AG08395 (cell line): ENCODE measurements around the gene ROR1.
A peak's percentile ranks its signal among the peaks of the same experiment; 100 is the strongest.
"Not testable (repeated sequence)": the region's sequence is repeated elsewhere in the genome, so short reads cannot be mapped to it uniquely, and the experiment has no call there.

Source experiments
- DNase-seq: peaks from one replicate; pipeline ENCODE4 v3.0.0; 2012; ENCODE audit warnings: mixed read lengths, low spot score

The ROR1 gene

DNA sequence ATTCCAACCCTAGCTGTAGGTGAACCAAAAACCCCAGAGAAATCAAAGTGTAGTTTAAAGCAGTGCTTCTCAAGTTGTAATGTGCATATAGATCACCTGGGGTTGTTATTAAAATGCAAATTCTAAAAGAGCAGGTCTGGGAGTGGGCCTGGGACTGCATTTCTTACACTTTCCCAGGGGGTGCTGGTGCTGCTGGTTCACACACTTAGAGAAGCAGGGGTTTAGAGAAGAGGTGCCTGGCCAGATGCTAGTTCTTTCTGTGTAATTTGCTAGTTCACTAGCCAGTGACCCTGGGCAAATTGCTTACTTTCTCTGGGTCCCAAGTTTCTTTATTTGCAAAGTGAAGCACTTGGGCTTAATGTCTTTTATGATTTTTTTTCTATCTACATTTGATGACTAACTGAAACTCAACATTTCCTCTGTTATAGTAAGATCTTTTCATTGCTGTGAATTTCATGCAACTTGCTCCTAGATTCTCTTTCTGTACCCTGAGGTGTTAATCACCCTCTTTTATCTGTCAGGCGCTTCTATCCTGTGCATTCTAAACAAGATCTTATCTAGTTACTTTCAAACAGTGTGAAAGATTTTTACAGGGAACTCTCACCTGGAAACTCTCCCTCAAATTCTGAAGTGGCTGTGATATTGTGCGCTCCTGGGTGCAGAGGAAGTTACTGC, 287.8 kb downstream of the ROR1 start:
- DNase-seq = no peak

DNA sequence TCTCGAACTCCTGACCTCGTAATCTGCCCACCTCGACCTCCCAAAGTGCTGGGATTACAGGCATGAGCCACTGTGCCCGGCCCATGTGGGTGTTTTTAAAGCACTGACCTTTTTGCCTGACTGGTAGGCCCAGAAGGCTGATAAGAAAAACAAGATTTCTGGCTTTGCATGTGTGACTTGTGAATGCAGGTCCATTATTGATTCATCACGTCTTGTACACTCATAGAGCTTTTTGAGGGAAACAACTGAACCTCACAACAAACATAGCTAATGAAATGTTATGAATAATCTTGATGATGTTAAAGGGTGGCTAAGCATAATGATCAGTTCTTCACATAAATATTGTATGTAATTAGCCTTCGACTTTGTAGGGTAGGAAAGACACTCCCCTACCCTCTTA, 288.7 kb downstream of the ROR1 start:
- DNase-seq = no peak

DNA sequence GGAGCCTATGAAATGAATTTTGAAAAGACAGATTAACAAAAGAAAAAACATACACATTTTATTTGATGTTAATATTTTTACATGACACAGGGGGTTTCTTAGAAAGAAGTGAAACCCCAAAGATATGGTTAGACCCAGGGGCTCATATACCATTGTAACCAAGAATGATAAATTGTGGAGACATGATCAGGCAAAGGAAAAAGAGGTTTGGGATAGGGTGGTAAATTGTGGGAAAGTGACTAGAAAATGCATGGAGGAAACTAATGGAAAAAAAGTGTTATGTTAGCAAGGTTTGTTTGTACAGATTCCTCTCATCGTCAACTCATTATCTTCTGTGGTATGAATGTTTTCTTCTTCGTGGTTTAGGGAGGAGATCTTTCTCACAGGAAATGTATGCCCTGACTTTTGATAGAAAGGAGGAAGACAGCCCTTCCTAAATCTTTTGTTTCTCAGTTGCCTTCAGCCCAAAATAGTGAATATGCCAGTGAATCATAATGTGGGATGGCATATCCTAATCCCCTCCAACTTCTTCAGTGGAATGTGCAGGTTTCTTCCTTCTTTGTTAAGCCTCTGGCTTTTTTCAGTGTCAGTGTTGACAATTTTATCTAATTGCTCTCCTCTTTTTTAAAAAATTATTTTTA, 289.2 kb downstream of the ROR1 start:
- peak; percentile 45 for DNase-seq

DNA sequence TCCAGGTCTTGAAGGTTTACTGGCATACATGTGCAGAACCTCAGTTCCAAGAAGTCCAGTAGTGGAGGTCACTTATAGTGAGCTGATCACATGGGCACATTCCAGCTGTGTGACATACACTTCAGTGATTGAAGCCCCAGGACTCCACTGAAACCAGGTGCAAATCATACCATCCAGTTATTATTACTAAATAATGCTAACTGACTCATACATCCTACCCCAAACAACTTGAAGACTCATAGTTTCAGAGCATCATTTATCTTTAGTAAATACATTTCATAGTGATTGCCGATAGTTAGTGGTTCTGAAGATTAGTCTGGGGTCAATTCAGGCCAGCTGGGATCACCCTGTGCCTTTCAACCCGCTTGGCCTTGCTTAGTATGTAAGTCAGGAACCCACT, 291.8 kb downstream of the ROR1 start:
- DNase-seq = no peak

DNA sequence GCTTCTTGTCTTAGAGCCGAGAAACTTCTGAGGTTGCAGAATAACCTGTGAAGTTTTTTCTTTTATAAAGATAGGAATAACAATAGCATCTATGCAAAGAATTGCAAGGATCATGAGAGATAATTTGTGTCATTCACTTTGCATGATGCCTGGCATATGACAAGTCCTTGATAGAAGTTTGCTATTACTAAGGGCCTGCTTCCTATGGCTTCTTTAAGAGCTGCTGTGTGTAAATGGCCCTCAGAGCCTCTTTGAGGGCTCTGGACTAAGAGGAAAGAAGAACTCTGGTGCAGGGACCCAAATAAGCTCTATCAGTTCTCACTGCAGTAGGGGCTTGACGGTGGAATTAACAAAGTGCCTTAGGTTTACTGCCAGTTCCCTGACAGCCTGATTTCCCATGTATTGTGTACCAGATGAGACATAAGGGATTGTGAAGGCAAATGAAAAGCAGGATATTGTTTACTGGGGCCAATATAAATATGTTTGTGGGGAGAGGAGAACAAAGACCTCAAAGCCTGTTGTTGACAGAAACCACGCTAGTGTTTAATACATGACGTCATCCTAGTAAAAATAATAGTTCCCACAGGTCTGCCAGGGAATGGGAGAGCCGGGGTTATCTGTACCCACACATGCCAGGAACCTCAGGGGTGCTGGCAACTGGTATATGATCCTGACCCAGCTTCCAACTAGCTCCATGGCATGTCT, 298.4 kb downstream of the ROR1 start:
- DNase-seq = no peak

DNA sequence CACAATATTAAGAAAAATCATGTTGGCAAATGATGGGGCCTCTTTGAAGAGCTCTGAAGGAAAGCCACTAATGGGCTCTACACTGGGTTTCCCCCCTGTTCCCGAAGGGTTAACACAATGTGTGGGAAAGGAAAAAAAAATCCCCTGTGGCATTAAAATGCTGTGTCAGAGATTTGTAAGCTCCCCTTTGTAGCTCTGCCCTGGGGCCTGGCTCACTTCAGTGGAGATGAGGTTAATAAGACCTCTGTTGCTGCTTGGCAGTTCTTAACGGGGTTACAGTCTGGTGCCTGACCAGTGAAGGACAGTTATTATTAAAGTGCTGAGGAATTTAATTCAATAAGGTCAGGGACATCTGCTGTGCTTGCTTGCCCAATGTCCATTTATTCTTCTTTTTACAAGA, 299.9 kb downstream of the ROR1 start:
- no peak for DNase-seq

DNA sequence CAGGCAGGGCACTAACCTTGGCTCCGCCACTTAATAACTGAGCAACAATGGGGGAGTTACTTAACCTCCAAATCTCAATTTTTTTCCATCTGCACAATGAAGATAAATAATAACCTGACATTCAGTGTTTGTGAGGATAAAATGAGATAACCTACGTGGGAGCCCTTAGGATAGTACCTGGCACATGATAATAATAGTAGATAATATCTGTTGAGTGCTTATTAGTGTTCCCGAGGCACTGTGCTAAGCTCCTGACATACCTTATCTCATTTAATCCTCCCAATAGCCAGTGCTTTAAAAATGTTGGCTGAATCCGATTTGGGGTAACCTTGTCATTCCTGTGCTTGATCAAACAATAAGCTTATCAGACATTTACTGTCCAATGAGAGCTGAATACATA, 300.9 kb downstream of the ROR1 start:
- DNase-seq = no peak

DNA sequence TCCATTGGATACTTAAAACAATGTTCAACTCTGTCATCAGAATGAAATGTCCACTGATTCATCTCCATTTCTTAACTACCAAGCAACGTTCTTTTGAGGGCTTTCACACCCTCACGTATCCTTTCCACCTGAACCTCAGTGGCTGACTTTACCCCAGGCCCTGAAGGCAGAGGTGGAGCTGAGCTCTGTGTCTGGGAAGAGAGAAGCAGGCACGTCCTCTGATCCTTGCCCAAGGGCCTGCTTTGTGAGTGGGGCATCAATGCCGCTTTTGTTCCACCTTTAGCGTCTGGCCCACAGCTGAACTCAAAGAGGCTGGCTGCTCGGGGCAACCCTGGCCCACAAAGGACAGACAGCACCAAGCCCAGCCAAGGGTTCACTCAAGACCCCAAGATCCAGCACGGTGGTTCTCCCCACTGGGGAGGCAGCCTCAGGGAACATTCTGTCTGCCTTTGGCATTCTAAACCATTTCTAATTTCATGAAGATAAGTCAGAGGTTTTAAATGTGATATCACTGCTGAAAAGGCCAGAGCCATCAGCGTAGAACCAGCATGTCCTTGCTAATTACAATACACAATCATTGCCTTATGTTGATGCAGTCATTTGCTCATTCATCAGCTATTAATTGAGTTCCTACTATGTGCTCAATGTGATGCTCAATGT, 303.6 kb downstream of the ROR1 start:
- DNase-seq = no peak

DNA sequence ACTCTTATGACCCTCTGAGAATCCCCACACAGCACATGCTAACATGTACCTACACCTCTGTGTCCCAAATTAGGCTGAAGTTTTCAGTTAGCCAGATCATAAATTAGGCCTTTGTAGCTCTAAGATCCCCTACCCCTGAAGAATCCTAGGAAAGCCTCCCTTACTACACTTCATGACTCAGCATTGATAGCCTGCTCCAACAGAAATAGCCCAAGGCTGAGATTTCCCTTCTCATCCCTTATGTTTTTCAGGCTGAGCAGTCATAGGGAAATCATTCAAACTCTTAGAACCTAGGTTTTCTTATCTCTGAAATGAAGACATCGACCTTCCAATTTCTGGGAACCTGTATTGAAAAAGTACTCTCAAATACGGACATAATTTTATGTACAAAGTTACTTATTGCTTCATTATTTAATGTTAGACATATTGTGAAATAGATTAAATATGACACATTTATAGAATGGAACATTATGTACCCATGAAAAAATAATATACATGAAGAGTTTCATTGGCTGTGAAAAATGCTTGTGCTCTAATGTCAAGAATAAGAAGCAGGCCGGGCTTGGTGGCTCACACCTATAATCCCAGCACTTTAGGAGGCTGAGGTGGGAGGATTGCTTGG, 307.2 kb downstream of the ROR1 start:
- no peak for DNase-seq

DNA sequence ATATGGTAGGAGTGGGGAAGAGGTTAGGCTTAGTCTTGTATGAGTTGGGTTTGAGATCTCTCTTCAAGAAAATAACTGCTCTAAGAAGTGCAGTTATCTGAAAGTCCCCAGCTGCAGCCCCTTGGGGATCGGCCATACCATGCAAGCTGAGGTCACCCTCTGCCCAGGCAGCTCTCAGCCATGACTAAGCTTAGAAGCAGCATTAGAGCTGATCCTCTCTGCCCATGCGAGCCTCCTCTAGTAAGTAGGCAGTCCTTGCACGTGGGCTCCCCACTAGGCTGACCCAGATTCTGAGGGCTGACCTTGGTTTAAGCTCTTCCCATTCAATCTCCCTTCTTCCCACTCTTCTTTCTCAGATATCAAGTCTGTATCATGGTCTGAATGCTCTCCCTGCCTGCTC, 308.6 kb downstream of the ROR1 start:
- peak; percentile 64 for DNase-seq

DNA sequence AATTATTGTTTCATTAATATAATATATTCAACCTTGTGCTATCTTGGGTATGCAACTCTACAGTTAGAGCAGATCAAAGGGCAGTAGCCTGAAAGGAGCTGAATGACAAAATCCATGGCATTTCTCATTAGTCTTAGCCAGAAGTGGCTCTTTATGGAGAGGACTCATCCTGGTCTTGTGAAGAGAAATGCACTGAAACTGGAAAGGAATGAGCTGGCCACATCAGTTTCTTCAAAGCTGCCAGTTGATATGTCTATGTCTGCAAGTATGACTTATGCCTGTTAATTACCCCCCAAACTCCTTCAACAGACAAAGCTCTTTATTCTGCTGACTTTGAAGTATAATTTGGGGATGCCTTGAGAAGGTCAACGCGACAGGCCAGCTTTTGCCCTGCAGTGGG, 310.6 kb downstream of the ROR1 start:
- no peak for DNase-seq

DNA sequence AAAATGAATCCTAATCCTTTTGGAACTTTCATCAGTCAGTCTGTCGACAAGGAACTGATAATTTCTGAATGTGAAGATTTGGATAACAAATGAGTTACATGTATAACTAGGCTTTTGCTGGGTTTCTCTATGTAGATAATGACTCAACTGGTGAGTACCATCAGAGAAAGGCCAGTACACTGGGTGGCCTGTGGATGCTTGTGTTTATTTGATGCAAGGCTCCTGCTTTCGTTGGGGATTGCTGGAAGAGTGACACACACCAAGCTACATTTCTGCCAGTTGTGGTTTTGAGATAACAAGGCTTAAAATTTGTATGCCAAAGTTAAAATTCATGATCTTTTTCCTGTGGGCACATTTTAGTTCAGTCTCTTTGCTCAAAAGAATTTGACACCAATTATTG, 314.0 kb downstream of the ROR1 start:
- peak; percentile 61 for DNase-seq

DNA sequence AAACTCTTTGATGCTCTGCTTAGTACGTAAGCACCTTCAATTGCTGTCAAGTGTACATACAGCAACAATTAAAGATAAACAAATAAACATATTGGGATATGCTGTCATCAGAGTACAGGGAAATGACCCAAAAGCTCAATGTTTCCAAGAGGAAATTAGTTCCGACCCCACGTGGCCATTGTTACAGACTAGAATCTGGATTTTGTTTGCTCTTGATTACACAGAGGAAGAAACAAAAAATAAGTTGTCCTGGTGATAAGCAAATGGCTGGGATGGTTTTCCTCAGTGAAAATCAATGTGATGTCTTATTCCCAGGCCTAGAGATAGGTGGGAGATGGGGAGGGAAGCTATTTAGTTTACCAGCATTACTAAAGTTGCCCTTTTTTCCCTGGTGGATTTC, 316.6 kb downstream of the ROR1 start:
- no peak for DNase-seq

DNA sequence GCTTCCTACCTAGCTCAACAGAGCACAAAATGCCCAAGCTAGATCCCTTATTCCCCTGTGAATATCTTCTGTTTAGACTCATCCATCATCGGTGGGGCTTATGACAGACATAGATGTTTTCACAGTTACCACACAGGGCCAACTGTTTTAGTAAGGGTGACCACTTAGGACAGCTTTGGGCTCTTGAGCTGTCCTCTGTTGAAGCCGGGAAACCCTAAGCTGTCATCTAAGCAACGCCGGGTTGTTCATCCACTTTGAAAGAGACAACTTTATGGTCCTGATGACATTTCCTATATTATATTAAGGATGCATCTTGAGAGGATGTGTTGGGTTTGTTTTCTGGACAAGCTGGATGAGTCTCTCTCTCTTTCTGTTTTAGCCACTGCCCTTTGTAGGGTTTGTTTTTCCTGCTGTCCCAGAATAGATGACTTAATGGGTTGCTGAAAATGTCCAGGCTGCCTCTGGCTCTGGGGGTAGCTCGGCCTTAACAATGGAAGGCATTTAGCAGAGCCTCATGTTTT, 319.1 kb downstream of the ROR1 start:
- DNase-seq = no peak

DNA sequence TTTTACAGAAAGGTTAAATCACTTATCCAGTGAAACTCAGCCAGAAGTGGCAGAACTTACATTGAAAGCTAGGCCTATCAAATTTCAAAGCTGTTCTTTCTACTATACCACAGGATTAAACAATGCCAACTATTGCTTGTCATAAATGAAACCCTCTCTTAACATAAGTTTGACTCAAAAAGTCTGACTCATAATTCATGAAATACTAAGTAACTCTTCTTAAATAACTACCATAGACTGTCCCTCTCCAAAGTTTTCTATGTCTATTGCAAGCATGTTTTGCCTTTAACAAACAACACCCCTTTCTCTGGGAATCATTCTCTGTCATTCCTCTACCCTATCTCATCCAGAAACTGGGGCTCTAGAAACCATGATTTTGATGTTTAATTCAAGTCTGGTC, 320.1 kb downstream of the ROR1 start:
- no peak for DNase-seq

DNA sequence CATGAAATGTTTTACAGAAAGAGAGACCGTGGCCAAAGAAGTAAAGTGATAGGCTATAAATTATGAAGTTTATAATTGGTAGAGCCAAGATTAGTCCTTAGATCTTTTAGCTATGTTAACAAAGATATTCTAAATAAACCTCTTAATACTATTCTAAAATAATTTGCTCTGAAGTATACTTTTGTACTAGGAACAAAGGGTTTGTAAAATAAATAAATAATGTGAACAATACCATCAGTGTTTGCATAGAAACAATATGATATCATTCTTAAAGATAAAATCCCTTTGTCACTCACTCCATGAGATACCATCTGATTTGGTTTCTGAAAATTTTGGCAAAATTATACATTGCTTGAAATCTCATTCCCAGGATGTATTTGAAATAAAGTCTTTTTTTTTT, 322.0 kb downstream of the ROR1 start:
- no peak for DNase-seq

DNA sequence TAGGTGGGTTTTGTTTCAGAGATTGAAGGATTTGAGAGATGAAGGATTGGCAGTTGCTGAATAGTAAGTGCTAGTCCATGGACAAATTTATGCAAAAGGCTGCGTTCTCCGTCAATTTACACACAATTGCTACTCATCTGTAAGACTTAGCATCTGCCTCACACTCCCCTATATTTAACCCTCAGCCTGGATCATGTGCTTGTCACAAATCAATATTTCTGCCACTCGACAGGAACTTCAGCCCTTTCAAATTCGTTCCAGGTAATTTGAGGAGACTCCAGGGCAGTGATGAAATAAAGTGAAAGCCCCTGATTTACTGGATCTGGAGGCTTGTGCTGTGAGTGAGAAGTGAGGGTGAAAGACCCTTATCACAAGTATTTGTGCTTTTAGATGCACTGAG, 324.0 kb downstream of the ROR1 start:
- no peak for DNase-seq

DNA sequence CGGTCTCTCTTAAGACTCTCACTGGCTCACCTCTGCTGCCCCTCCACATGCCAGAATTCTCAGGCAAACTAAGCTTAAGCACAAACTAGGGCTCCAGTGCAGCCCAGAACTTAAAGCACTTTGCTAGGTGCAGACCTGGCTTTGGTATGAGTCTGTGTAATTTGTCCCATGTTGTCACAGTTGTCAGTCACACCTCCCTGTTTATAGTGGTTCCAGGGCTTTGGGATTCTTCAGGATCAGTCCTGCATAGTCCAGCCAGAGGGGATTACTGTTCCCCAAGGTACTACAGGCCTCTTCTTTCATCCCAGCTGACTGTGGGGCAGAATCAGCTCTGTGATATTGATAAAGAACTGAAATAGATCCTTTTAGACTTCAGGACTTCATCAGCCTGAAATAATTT, 324.6 kb downstream of the ROR1 start:
- no peak for DNase-seq

DNA sequence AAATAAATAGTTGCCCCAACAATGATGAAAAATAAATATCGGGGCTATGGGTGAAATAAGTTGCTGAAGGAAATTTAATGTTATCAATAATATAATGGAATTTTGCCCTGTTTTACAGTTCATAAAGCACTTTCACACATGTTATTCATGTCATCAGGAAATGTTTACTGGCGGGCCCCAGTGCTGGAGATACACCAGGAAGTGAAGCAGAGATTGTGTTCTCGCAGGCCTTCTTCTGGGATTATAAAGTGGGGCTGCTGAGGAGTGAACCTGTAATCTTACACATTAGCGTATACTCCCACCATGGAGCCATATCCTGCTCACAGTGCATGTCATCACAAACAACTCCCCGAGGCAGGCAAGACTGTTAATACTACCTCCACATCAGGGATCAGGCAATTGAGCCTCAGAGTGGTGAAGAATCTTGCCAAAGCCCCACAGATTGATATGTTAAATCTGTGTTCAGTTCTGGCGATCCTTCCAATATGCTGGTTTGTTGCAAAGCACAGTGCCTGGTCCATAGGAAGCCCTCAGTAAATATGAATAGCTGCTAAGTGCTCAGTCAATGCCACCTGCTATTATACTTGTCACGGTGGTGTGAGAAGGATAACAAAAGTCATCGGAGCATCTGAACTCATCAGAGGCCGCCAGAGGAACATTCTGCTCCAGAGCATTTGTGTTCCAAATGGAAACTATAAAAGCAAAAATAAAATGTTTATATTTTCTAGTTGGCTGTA, 325.2 kb downstream of the ROR1 start:
- no peak for DNase-seq

DNA sequence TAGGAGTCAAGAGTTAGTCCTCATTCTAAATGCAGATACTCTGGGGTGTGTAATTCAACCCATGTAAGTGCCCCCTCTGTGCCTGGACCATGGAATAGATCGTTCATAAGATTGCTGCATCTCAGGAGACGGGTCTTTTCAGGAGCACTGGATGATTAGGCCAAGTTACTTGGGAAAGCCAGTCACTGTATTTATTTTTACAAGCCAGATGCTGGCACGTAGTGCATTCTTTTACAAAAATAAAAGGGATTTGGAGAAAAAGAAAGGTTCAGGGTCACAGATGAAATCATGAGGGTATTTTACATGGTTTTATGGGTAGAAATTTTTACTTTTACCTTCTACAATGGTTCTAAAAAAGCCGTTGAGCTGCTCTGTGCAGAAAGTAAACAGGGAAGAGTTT, 327.0 kb downstream of the ROR1 start:
- no peak for DNase-seq

DNA sequence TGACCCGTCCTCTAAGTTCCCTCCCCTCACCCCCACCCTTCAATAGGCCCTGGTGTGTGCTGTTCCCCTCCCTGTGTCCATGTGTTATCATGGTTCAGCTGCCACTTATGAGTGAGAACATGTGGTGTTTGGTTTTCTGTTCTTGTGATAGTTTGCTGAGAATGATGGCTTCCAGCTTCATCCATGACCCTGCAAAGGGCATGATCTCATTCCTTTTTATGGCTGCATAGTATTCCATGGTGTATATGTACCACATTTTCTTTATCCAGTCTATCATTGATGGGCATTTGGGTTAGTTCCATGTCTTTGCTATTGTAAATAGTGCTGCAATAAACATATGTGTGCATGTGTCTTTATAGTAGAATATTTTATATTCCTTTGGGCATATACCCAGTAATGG, 330.8 kb downstream of the ROR1 start:
- not testable (repeated sequence) for DNase-seq

DNA sequence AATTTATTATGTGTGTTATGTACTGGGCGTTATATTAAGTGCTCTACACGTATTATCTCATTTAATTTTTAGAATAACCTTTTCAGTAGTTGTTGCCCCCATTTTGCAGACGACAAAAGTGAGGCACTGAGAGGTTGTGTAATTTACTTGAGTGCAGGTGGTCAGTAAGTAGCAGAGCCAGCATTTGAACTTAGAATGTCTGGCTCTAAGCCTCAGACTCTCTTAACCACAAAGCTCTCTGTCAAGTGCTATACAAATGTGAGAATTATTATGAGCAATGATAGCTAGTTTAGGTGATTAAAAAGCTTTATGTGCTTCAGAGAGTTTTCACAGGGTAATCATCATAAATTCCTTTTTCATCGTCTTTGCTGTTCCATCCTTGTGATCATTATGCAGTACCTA, 333.3 kb downstream of the ROR1 start:
- DNase-seq = no peak
